Astrocyte of the cerebellum (primary cell): ENCODE measurements around the gene DYNC1LI2.

ENCODE experiments used
- DNase-seq: peaks from one replicate; pipeline ENCODE4 v3.0.0-alpha.2; 2011; ENCODE audit warnings: low read depth
- H3K4me3 ChIP-seq: 2 replicates; pipeline ENCODE4 v1.5.1; 2011; ENCODE audit warnings: mild to moderate bottlenecking, low read depth, low read length, moderate library complexity
- in situ Hi-C: cut with HindIII; loops from 2 replicates; pipeline ENCODE4 v1.10.0; 2017; ENCODE audit warnings: low sequenced_read_pairs
- TF ChIP-seq, protein P1 (sequence below): IDR thresholded peaks from 2 replicates; pipeline ENCODE4 v1.5.1; 2012; ENCODE audit warnings: low read length, low read depth, moderate library complexity, mild to moderate bottlenecking; ENCODE audit errors: missing control alignments

Gene DYNC1LI2

DNA sequence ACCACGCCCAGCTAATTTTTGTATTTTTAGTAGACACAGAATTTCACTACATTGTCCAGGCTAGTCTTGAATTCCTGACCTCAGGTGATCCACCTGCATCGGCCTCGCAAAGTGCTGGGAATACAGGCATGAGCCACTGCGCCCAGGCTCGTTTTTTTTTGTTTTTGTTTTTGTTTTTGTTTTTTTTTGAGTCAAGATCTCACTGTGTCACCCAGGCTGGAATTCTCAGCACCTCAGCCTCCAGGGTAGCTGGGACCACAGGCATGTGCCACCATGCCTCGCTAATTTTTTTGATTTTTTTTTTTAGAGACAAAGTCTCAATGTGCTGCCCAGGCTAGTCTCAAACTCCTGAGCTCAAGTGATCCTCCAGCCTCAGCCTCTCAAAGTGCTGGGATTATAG is 37.3 kb downstream of the DYNC1LI2 start:
- no peak overlapping the region for H3K4me3 ChIP-seq
- in situ Hi-C loops, result no loop called here
- no peak for DNase-seq
- TF ChIP-seq, protein P1, sequence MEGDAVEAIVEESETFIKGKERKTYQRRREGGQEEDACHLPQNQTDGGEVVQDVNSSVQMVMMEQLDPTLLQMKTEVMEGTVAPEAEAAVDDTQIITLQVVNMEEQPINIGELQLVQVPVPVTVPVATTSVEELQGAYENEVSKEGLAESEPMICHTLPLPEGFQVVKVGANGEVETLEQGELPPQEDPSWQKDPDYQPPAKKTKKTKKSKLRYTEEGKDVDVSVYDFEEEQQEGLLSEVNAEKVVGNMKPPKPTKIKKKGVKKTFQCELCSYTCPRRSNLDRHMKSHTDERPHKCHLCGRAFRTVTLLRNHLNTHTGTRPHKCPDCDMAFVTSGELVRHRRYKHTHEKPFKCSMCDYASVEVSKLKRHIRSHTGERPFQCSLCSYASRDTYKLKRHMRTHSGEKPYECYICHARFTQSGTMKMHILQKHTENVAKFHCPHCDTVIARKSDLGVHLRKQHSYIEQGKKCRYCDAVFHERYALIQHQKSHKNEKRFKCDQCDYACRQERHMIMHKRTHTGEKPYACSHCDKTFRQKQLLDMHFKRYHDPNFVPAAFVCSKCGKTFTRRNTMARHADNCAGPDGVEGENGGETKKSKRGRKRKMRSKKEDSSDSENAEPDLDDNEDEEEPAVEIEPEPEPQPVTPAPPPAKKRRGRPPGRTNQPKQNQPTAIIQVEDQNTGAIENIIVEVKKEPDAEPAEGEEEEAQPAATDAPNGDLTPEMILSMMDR, result no peak

DNA sequence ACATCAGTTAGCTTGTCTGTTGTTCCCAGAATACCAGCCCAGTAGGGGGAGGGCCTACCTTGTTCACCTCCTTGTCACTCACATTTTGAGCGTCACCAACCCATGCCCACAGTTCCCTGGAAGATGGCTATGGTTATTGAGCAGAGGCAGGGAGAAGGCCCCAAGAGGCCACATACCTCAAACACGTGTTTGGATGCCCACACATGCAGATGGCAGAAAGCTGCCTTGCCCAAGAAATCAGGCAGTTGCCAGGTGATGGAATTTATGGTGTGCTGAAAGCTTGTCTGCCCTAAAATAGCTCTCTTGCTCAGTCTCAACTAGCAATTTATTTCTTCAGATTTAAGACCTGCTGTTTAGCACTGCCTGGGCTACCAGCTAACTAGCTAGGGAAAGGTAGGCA is 38.3 kb downstream of the DYNC1LI2 start:
- in situ Hi-C loops, result no loop called here
- H3K4me3 ChIP-seq, result no peak overlapping the region
- DNase-seq, result no peak
- TF ChIP-seq, protein P1, result no peak

- DNase-seq, result no peak
- no peak overlapping the region for H3K4me3 ChIP-seq
- TF ChIP-seq, protein P1, result no peak
- in situ Hi-C loops, result no loop called here
Measured at GRCh38 chr16:66712512-66712911, 38.9 kb downstream of the DYNC1LI2 start.

- TF ChIP-seq, protein P1, result no peak
- in situ Hi-C loops, result no loop called here
- no peak overlapping the region for H3K4me3 ChIP-seq
- DNase-seq, result no peak
Measured at GRCh38 chr16:66711581-66711980, 39.8 kb downstream of the DYNC1LI2 start.

GRCh38 chr16:66706506-66706880 is 44.9 kb downstream of the DYNC1LI2 start:
- in situ Hi-C loops, result no loop called here
- TF ChIP-seq, protein P1, result no peak
- DNase-seq, result no peak
- no peak overlapping the region for H3K4me3 ChIP-seq

DNA sequence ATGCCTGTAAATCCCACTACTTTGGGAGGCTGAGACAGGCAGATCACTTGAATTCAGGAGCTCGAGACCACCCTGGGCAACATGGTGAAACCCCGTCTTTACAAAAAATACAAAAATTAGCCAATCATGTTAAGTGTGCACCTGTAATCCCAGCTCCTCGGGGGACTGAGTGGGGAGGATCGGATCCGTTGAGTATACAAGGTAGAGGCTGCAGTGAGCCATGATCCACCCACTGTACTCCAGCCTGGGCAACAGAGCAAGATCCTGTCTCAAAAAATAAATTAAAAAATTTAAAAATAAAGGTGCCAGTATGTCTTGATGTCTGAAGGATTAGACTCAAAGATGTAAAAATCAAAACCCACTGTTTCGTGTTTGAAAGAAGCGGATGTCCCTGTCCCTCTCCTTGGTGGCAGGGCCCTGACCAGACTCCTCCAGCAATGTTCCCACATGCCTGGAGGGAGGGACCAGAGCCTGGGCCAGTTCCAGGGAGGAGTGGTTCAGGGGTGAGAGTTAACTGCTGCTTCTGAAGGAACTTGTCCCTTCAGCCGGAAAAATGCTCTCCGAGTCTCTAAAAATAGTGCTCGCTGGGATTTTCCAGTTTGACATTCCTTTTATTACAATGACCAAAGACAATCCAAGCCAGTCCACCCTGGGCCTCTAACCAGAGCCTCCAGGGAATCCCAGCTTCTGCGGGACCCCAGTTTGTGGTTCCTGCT is 45.5 kb downstream of the DYNC1LI2 start:
- DNase-seq, result no peak
- TF ChIP-seq, protein P1, result no peak
- in situ Hi-C loops, result no loop called here
- H3K4me3 ChIP-seq, result no peak overlapping the region
